Panc1 (cell line): ENCODE data around the gene PRTN3.

Source experiments
- POLR2AphosphoS5 ChIP-seq: IDR thresholded peaks from 2 replicates; pipeline ENCODE4 v1.6.1; 2012; ENCODE audit warnings: mild to moderate bottlenecking, low read depth, low read length, moderate library complexity
- TF ChIP-seq, protein P1 (sequence below): fragments of 450-650 bp; IDR thresholded peaks from 2 replicates; pipeline ENCODE4 v1.5.1; 2017; ENCODE audit warnings: mild to moderate bottlenecking

DNA sequence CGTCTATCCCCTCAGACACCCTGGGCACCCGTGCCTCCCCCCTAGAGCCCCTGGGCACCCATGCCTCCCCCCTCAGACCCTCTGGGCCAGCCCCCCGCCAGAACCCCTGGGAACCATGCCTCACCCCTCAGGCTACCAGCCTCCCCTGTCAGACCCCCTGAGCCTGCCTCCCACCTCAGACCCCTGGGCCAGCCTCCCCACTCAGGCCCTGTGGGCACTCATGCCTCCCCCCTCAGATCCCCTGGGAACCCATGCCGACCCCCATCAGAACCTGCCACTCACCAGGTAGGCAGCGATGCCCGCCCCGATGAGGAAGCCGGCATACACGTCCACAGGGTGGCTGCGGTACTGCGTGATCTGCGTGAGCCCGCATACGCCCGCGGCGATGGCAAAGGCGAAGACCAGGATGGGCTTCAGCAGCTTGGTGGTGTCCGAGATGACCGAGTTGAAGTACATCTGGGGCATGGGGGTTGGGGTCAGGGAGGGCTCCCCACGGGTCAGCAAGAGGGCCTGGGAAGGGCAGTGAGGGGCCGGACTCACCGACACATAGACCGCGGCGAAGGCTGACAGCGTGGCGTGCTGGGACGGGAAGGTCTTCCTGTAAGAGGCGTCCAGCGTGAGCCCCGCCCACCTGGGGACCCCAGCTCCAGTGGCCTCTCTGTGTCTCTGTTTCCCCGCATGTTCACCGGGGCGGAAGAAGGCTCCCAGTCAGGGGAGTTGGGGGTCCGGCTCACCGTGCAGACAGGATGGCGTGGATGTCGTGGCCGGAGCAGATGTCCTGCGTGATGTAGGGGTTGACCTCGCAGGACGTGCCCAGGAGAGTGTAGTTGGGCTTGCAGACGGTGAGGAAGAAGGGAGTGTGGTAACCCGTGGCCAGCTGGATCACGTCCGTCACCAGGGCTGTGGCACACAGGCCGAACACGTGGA is 26.4 kb upstream of the PRTN3 start:
- TF ChIP-seq, protein P1, sequence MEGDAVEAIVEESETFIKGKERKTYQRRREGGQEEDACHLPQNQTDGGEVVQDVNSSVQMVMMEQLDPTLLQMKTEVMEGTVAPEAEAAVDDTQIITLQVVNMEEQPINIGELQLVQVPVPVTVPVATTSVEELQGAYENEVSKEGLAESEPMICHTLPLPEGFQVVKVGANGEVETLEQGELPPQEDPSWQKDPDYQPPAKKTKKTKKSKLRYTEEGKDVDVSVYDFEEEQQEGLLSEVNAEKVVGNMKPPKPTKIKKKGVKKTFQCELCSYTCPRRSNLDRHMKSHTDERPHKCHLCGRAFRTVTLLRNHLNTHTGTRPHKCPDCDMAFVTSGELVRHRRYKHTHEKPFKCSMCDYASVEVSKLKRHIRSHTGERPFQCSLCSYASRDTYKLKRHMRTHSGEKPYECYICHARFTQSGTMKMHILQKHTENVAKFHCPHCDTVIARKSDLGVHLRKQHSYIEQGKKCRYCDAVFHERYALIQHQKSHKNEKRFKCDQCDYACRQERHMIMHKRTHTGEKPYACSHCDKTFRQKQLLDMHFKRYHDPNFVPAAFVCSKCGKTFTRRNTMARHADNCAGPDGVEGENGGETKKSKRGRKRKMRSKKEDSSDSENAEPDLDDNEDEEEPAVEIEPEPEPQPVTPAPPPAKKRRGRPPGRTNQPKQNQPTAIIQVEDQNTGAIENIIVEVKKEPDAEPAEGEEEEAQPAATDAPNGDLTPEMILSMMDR = no peak
- TF ChIP-seq POLR2AphosphoS5 = no peak
